ENCODE results near the gene BBS12. TPM values are rescaled to one million over a fixed set of nuclear protein-coding genes. Genes with fewer than 3 reads are reported as not detected.

BBS12 gene
- total and polyA plus RNA-seq, 2 donors (not counting 3 experiments of a cell fraction or from before 2014, with no cell fraction given) = 0.91 to 2.3 TPM

GRCh38 chr4:122771724-122772123, 39.2 kb downstream of the BBS12 start:
- Histone ChIP-seq H3K4me1 (ENCODE audit: control insufficient read depth, extremely low read depth, insufficient read depth, low read length) (peaks cover 9% of the 10 kb centered on the region), H3K4me2 (ENCODE audit: insufficient read depth, low read length) (no peak overlapping the region), H3K79me2 (ENCODE audit: control insufficient read depth, insufficient read depth, low read length) (no peaks in the 10 kb centered on the region), H3K9me3 (replicated peaks; ENCODE audit: control insufficient read depth, insufficient read depth, low read length) (no peaks in the 10 kb centered on the region), H3K4me3 (replicated peaks in 1 of 3; ENCODE audit: insufficient read depth in 1 of 3, low read depth in 1 of 3, low read length in 3 of 3) (no peak overlapping the region), H3K27me3 (ENCODE audit: control insufficient read depth in 2 of 2, insufficient read depth in 2 of 2, low read length in 2 of 2) (no peaks in the 10 kb centered on the region), H2AFZ (ENCODE audit: low read depth, low read length) (no peak overlapping the region), H3K9me1 (replicated peaks; ENCODE audit: control insufficient read depth, extremely low read depth, insufficient read depth, low read length) (no peaks in the 10 kb centered on the region), H3K27ac (ENCODE audit: insufficient read depth, low read depth, low read length) (no peak overlapping the region), H4K20me1 (replicated peaks; ENCODE audit: control insufficient read depth, extremely low read depth, insufficient read depth, low read length) (no peaks in the 10 kb centered on the region), H3K36me3 (ENCODE audit: control insufficient read depth in 2 of 2, extremely low read depth in 1 of 2, insufficient read depth in 2 of 2, low read length in 2 of 2) (no peaks in the 10 kb centered on the region), H3K9ac (replicated peaks; ENCODE audit: extremely low read depth, insufficient read depth, low read length) (no peak overlapping the region)
- ChIA-PET CTCF (interaction anchor here (1.3 kb wide), 1 partner anchor 14 kb away, joined by 8 read pairs; no protein-coding TSS in a partner anchor), POLR2A (no interaction called here)
- FAIRE-seq (no peak), DNase-seq (ENCODE audit: low read depth, low spot score) (no peak)
- intact Hi-C loops (cut with micrococcal nuclease) = no loop called here
- no TSS peak for BruUV-seq (replicated peaks)
- no peak for TF ChIP-seq MAX (IDR thresholded peaks at IDR 0.05; ENCODE audit: insufficient read depth, insufficient read length)
- TF ChIP-seq POLR2A (IDR thresholded peaks at IDR 0.05; ENCODE audit: low read depth, low read length) = no peak
- TF ChIP-seq MYC (IDR thresholded peaks at IDR 0.05; ENCODE audit: low read depth, low read length) = no peak
- TF ChIP-seq FOS (IDR thresholded peaks at IDR 0.05; ENCODE audit: borderline replicate concordance, insufficient read depth, low read length) = no peak
- TF ChIP-seq POLR2AphosphoS5 (IDR thresholded peaks at IDR 0.05; ENCODE audit: insufficient read depth, low read depth, low read length) = no peak
- TF ChIP-seq EZH2 (IDR thresholded peaks at IDR 0.05; ENCODE audit: borderline replicate concordance, low read depth, low read length, severe bottlenecking) = no peak
- no peak for TF ChIP-seq GATA2 (IDR thresholded peaks at IDR 0.05; ENCODE audit: insufficient read depth, insufficient read length, low read depth, low read length)
- no peak for TF ChIP-seq JUN (IDR thresholded peaks at IDR 0.05; ENCODE audit: borderline replicate concordance, insufficient read depth, insufficient read length, low read depth)
- no peak for TF ChIP-seq CTCF (IDR thresholded peaks at IDR 0.05; ENCODE audit: extremely low read depth in 1 of 2, insufficient read depth in 1 of 2, low read depth in 1 of 2, low read length in 2 of 2)
- dilution Hi-C loops (cut with MboI; ENCODE audit: extremely low pct_ligation_motif_present, low sequenced_read_pairs) = loop anchor here (25.0 kb wide), 1 partner anchor 141 kb away; the partner anchor contains the start of gene NUDT6

Data from endothelial cell of umbilical vein (primary cell).